Left renal cortex interstitium (tissue), 4 donors: Measurements from ENCODE around the gene SPINT2. TPM values are rescaled to one million over a fixed set of nuclear protein-coding genes. Genes with fewer than 3 reads are reported as not detected.
"Not testable (repeated sequence)": the region's sequence is repeated elsewhere in the genome, so short reads cannot be mapped to it uniquely, and the experiment has no call there.

Experiments used
- DNase-seq, 4 donors: peaks; one replicate each; pipeline ENCODE4 v3.0.0-alpha.2; 2013; ENCODE audit warnings: low read depth in 4 of 4, low spot score in 2 of 4, missing footprints in 1 of 4
- polyA plus RNA-seq, 4 donors: library from polyadenylated mRNA; unstranded; fragments of 120-200 nt; gene quantifications; one replicate each; pipeline ENCODE4 v1.2.1, GENCODE V29; 2013; ENCODE audit not compliant: insufficient read length in 4 of 4

SPINT2 gene
- polyA plus RNA-seq, 4 donors, result 308 to 375 (median 337) TPM

- no peak for DNase-seq
Measured at GRCh38 chr19:38317104-38317612, 52.8 kb downstream of the SPINT2 start.

GRCh38 chr19:38318660-38319059, 54.3 kb downstream of the SPINT2 start:
- no peak for DNase-seq

- DNase-seq, result no peak
Measured at GRCh38 chr19:38319421-38320258, 55.3 kb downstream of the SPINT2 start, which contains the start of gene KCNK6. TSS of gene KCNK6 (plus strand) at chr19:38319845. CDS start at chr19:38319951, 106 bp downstream.

GRCh38 chr19:38320969-38321339, 56.6 kb downstream of the SPINT2 start:
- DNase-seq, result no peak

- no peak for DNase-seq
Measured at GRCh38 chr19:38321646-38322196, 57.3 kb downstream of the SPINT2 start.

GRCh38 chr19:38323291-38323690, 58.9 kb downstream of the SPINT2 start:
- no peak for DNase-seq

GRCh38 chr19:38324431-38324830, 60.1 kb downstream of the SPINT2 start:
- no peak for DNase-seq

- DNase-seq, result no peak
Measured at GRCh38 chr19:38326591-38326990, 62.2 kb downstream of the SPINT2 start.

- no peak for DNase-seq
Measured at GRCh38 chr19:38329651-38330050, 65.3 kb downstream of the SPINT2 start.

GRCh38 chr19:38331728-38332127, 67.4 kb downstream of the SPINT2 start:
- DNase-seq, result no peak

- no peak for DNase-seq
Measured at GRCh38 chr19:38333245-38333644, 68.9 kb downstream of the SPINT2 start.

- peak; percentile 69 to 87 (median 76) for DNase-seq
Measured at GRCh38 chr19:38335949-38336637, 71.7 kb downstream of the SPINT2 start.

- DNase-seq, result peak in 3 of 4 donors; percentile 75 to 84 (median 80)
Measured at GRCh38 chr19:38336638-38337359, 72.4 kb downstream of the SPINT2 start.

- DNase-seq, result no peak
Measured at GRCh38 chr19:38337360-38337653, 72.9 kb downstream of the SPINT2 start.

- not testable (repeated sequence) for DNase-seq
Measured at GRCh38 chr19:38339011-38339410, 74.6 kb downstream of the SPINT2 start.

- DNase-seq, result no peak
Measured at GRCh38 chr19:38340927-38341326, 76.6 kb downstream of the SPINT2 start.

Other genes starting within 250 kb of the SPINT2 start
- 1 to 10 TPM; 1.3 to 2.2 (median 1.8) TPM for gene DPF1, start 40.4 kb upstream of the SPINT2 start, polyA plus RNA-seq
- 10 to 100 TPM in 1 of 4 donors, 1 to 10 TPM in 3; 6.9 to 15.0 (median 8.3) TPM for gene PPP1R14A, start 8.2 kb upstream of the SPINT2 start, polyA plus RNA-seq
- 10 to 100 TPM in 3 of 4 donors, 1 to 10 TPM in 1; 6.9 to 15.2 (median 12.2) TPM for gene C19orf33, start 39.7 kb downstream of the SPINT2 start, polyA plus RNA-seq
- gene YIF1B, start 51.4 kb downstream of the SPINT2 start, polyA plus RNA-seq, result 10 to 100 TPM; 28.5 to 45.4 (median 38.1) TPM
- gene KCNK6, start 55.3 kb downstream of the SPINT2 start, polyA plus RNA-seq, result 1 to 10 TPM; 3.2 to 4.1 (median 3.6) TPM
- gene CATSPERG, start 71.3 kb downstream of the SPINT2 start, polyA plus RNA-seq, result 10 to 100 TPM in 2 of 4 donors, 1 to 10 TPM in 2; 4.6 to 12.3 (median 8.3) TPM
- gene PSMD8, start 110.0 kb downstream of the SPINT2 start, polyA plus RNA-seq, result 100 to 1,000 TPM; 150 to 193 (median 165) TPM
- 1 to 10 TPM in 1 of 4 donors, under 1 TPM in 3; 0.27 to 1.5 (median 0.69) TPM for gene GGN, start 123.5 kb downstream of the SPINT2 start, polyA plus RNA-seq
- gene SPRED3, start 124.1 kb downstream of the SPINT2 start, polyA plus RNA-seq, result 1 to 10 TPM in 3 of 4 donors, under 1 TPM in 1; 0.78 to 1.5 (median 1.2) TPM
- 10 to 100 TPM; 12.2 to 20.2 (median 18.6) TPM for gene FAM98C, start 138.5 kb downstream of the SPINT2 start, polyA plus RNA-seq
- gene RASGRP4, start 161.6 kb downstream of the SPINT2 start, polyA plus RNA-seq, result 1 to 10 TPM in 1 of 4 donors, under 1 TPM in 3; 0.72 to 1.4 (median 0.82) TPM
- 1 to 10 TPM; 4.2 to 7.2 (median 5.1) TPM for gene RYR1, start 169.1 kb downstream of the SPINT2 start, polyA plus RNA-seq